ENCODE results near the gene MCC.
"Not testable (repeated sequence)": the region's sequence is repeated elsewhere in the genome, so short reads cannot be mapped to it uniquely, and the experiment has no call there.

The MCC gene

GRCh38 chr5:113081091-113081839 lies 407.0 kb downstream of the MCC start:
- no peak for DNase-seq (ENCODE audit: low spot score)

- DNase-seq (ENCODE audit: low spot score), result not testable (repeated sequence)
Observed at GRCh38 chr5:113076649-113077048, 411.6 kb downstream of the MCC start.

GRCh38 chr5:113075019-113075418 lies 413.2 kb downstream of the MCC start:
- DNase-seq (ENCODE audit: low spot score), result no peak

GRCh38 chr5:113073629-113074034 lies 414.6 kb downstream of the MCC start:
- not testable (repeated sequence) for DNase-seq (ENCODE audit: low spot score)

GRCh38 chr5:113071401-113071800 lies 416.9 kb downstream of the MCC start:
- no peak for DNase-seq (ENCODE audit: low spot score)

- no peak for DNase-seq (ENCODE audit: low spot score)
Observed at GRCh38 chr5:113070901-113071300, 417.4 kb downstream of the MCC start.

- DNase-seq (ENCODE audit: low spot score), result no peak
Observed at GRCh38 chr5:113068559-113068958, 419.7 kb downstream of the MCC start.

- DNase-seq (ENCODE audit: low spot score), result no peak
Observed at GRCh38 chr5:113067635-113068344, 420.5 kb downstream of the MCC start.

GRCh38 chr5:113065626-113066025 lies 422.6 kb downstream of the MCC start:
- no peak for DNase-seq (ENCODE audit: low spot score)

- no peak for DNase-seq (ENCODE audit: low spot score)
Observed at GRCh38 chr5:113064806-113065205, 423.4 kb downstream of the MCC start.

GRCh38 chr5:113063927-113064326 lies 424.3 kb downstream of the MCC start:
- DNase-seq (ENCODE audit: low spot score), result no peak

GRCh38 chr5:113062869-113063508 lies 425.3 kb downstream of the MCC start:
- no peak for DNase-seq (ENCODE audit: low spot score)

GRCh38 chr5:113061846-113062780 lies 426.1 kb downstream of the MCC start:
- DNase-seq (ENCODE audit: low spot score), result no peak

GRCh38 chr5:113060408-113061025 lies 427.7 kb downstream of the MCC start:
- no peak for DNase-seq (ENCODE audit: low spot score)

- DNase-seq (ENCODE audit: low spot score), result peak; percentile 29
Observed at GRCh38 chr5:113059232-113060040, 428.8 kb downstream of the MCC start.

GRCh38 chr5:113058706-113059226 lies 429.5 kb downstream of the MCC start:
- no peak for DNase-seq (ENCODE audit: low spot score)

- no peak for DNase-seq (ENCODE audit: low spot score)
Observed at GRCh38 chr5:113058269-113058668, 430.0 kb downstream of the MCC start.

- no peak for DNase-seq (ENCODE audit: low spot score)
Observed at GRCh38 chr5:113057557-113057984, 430.7 kb downstream of the MCC start.

- no peak for DNase-seq (ENCODE audit: low spot score)
Observed at GRCh38 chr5:113056988-113057387, 431.3 kb downstream of the MCC start.

GRCh38 chr5:113054899-113055298 lies 433.4 kb downstream of the MCC start:
- no peak for DNase-seq (ENCODE audit: low spot score)
